T follicular helper cell (primary cell): ENCODE data around the gene CHD6.

ENCODE experiments used
- DNase-seq: peaks from one replicate; pipeline ENCODE4 v3.0.0-alpha.2; 2020; ENCODE audit warnings: low read depth

The CHD6 gene

GRCh38 chr20:41621421-41621820, 3.2 kb upstream of the CHD6 start:
- DNase-seq = no peak

- no peak for DNase-seq
Measured at GRCh38 chr20:41619360-41620100, 1.4 kb upstream of the CHD6 start.

- DNase-seq = no peak
Measured at GRCh38 chr20:41618807-41619311, 682 bp upstream of the CHD6 start.

- DNase-seq = peak; percentile 46
Measured at GRCh38 chr20:41617059-41617901, 897 bp downstream of the CHD6 start.

- DNase-seq = no peak
Measured at GRCh38 chr20:41616228-41616627, 1.9 kb downstream of the CHD6 start.

GRCh38 chr20:41615676-41616075, 2.5 kb downstream of the CHD6 start:
- no peak for DNase-seq

- no peak for DNase-seq
Measured at GRCh38 chr20:41615110-41615509, 3.1 kb downstream of the CHD6 start.

- DNase-seq = no peak
Measured at GRCh38 chr20:41613321-41613720, 4.9 kb downstream of the CHD6 start.

GRCh38 chr20:41609474-41609873, 8.7 kb downstream of the CHD6 start:
- DNase-seq = no peak

- no peak for DNase-seq
Measured at GRCh38 chr20:41608606-41609005, 9.6 kb downstream of the CHD6 start.

- DNase-seq = no peak
Measured at GRCh38 chr20:41607791-41608190, 10.4 kb downstream of the CHD6 start.

GRCh38 chr20:41604002-41604401, 14.2 kb downstream of the CHD6 start:
- DNase-seq = no peak

- no peak for DNase-seq
Measured at GRCh38 chr20:41601742-41602141, 16.4 kb downstream of the CHD6 start.

- DNase-seq = no peak
Measured at GRCh38 chr20:41600926-41601631, 17.1 kb downstream of the CHD6 start.

GRCh38 chr20:41599699-41600104, 18.5 kb downstream of the CHD6 start:
- no peak for DNase-seq

- no peak for DNase-seq
Measured at GRCh38 chr20:41598719-41599118, 19.5 kb downstream of the CHD6 start.

- DNase-seq = no peak
Measured at GRCh38 chr20:41594514-41595322, 23.5 kb downstream of the CHD6 start.

- no peak for DNase-seq
Measured at GRCh38 chr20:41592516-41593216, 25.5 kb downstream of the CHD6 start.

- DNase-seq = no peak
Measured at GRCh38 chr20:41587956-41588355, 30.2 kb downstream of the CHD6 start.

GRCh38 chr20:41587523-41587922, 30.7 kb downstream of the CHD6 start:
- DNase-seq = no peak

GRCh38 chr20:41586772-41587171, 31.4 kb downstream of the CHD6 start:
- DNase-seq = no peak
